ENCODE measurements around the gene TMEFF2.

DNA sequence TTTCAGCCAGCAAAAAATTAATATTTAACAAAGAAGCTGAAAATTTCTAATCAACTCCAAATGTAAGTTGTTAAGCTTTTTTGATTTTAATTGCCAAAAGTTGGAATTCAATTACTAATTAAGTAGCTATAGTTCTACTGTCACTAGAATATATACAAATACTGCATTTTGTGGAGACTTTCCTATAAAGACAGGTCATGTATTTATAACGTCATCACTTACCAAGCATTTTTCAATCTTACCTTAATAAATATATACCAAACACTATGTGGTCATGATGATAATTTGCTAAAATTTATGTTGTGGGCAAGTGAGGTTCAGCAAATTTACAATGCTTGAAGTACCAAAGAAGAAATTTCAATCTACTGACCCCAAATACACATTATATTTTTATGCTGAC, 24.2 kb upstream of the TMEFF2 start:
- TF ChIP-seq POLR2A (IDR thresholded peaks at IDR 0.05), result no peak
- TF ChIP-seq, protein P1, sequence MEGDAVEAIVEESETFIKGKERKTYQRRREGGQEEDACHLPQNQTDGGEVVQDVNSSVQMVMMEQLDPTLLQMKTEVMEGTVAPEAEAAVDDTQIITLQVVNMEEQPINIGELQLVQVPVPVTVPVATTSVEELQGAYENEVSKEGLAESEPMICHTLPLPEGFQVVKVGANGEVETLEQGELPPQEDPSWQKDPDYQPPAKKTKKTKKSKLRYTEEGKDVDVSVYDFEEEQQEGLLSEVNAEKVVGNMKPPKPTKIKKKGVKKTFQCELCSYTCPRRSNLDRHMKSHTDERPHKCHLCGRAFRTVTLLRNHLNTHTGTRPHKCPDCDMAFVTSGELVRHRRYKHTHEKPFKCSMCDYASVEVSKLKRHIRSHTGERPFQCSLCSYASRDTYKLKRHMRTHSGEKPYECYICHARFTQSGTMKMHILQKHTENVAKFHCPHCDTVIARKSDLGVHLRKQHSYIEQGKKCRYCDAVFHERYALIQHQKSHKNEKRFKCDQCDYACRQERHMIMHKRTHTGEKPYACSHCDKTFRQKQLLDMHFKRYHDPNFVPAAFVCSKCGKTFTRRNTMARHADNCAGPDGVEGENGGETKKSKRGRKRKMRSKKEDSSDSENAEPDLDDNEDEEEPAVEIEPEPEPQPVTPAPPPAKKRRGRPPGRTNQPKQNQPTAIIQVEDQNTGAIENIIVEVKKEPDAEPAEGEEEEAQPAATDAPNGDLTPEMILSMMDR (IDR thresholded peaks at IDR 0.05 in 8 of 11, conservative IDR thresholded peaks at IDR 0.05 in 3 of 11), result no peak
- TF ChIP-seq POLR2AphosphoS5 (IDR thresholded peaks at IDR 0.05), result no peak

Measured in spleen (tissue), 7 donors.